Chondrocyte (in vitro differentiated cells): Measurements from ENCODE around the gene PRKCA. TPM values are rescaled to one million over a fixed set of nuclear protein-coding genes. Genes with fewer than 3 reads are reported as not detected.

Source experiments
- DNase-seq: peaks from one replicate; pipeline ENCODE4 v3.0.0; 2021; ENCODE audit warnings: mixed read lengths, low spot score
- H3K27ac Mint-ChIP-seq: one replicate; pipeline ENCODE4 v1.8.0; 2021; ENCODE audit warnings: mild to moderate bottlenecking, moderate library complexity, mixed read lengths; ENCODE audit not compliant: unreplicated experiment
- H3K27me3 Mint-ChIP-seq: 2 replicates; pipeline ENCODE4 v1.8.0; 2021; ENCODE audit warnings: low read depth, mixed read lengths
- H3K36me3 Mint-ChIP-seq: 2 replicates; pipeline ENCODE4 v1.8.0; 2021; ENCODE audit warnings: low read depth, mixed read lengths
- H3K4me1 Mint-ChIP-seq: 2 replicates; pipeline ENCODE4 v1.8.0; 2021; ENCODE audit warnings: low read depth, mild to moderate bottlenecking, mixed read lengths
- H3K4me3 Mint-ChIP-seq: one replicate; pipeline ENCODE4 v1.8.0; 2021; ENCODE audit warnings: mild to moderate bottlenecking, moderate library complexity, mixed read lengths; ENCODE audit not compliant: unreplicated experiment
- H3K9me3 Mint-ChIP-seq: 2 replicates; pipeline ENCODE4 v1.8.0; 2021; ENCODE audit warnings: low read depth, mixed read lengths
- total RNA-seq: library from RNA; stranded (reverse); gene quantifications from 3 replicates; pipeline ENCODE4 v1.2.1, GENCODE V29; 2021
- TF ChIP-seq, protein P1 (sequence below): fragments of 200-600 bp; sonication (generic); IDR thresholded peaks from 2 replicates; pipeline ENCODE4 v1.5.0; 2021; ENCODE audit warnings: antibody characterized with exemption, mild to moderate bottlenecking, moderate library complexity

The PRKCA gene
- total RNA-seq, 1 donor from 2014 or later: 51.5 TPM

DNA sequence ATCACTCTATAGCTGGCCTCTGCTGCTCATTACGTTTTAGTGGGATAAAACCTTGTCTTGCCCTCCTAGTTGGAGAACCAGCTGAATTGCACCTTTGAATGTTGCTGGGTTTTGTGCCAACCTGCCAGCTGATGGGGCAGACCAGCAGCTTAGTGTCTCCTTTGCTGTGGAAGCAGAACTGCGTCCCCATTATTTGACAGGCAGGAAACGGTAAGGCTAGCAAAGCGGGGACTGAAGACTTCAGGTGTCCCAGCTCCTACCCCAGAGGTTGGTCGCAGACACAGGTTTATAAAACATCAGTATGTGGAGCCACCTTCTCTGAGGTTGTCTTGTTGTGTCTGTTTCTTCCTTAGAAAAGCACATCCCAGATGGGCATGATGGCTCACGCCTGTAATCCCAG, 158.1 kb downstream of the PRKCA start:
- Mint-ChIP-seq H3K9me3 (no peaks in the 10 kb centered on the region), H3K4me1 (peaks cover 56% of the 10 kb centered on the region), H3K27ac (peak overlapping the region; percentile 95), H3K36me3 (peaks cover 4% of the 10 kb centered on the region), H3K4me3 (no peak overlapping the region), H3K27me3 (no peaks in the 10 kb centered on the region)
- no peak for DNase-seq
- TF ChIP-seq, protein P1, sequence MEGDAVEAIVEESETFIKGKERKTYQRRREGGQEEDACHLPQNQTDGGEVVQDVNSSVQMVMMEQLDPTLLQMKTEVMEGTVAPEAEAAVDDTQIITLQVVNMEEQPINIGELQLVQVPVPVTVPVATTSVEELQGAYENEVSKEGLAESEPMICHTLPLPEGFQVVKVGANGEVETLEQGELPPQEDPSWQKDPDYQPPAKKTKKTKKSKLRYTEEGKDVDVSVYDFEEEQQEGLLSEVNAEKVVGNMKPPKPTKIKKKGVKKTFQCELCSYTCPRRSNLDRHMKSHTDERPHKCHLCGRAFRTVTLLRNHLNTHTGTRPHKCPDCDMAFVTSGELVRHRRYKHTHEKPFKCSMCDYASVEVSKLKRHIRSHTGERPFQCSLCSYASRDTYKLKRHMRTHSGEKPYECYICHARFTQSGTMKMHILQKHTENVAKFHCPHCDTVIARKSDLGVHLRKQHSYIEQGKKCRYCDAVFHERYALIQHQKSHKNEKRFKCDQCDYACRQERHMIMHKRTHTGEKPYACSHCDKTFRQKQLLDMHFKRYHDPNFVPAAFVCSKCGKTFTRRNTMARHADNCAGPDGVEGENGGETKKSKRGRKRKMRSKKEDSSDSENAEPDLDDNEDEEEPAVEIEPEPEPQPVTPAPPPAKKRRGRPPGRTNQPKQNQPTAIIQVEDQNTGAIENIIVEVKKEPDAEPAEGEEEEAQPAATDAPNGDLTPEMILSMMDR: no peak

DNA sequence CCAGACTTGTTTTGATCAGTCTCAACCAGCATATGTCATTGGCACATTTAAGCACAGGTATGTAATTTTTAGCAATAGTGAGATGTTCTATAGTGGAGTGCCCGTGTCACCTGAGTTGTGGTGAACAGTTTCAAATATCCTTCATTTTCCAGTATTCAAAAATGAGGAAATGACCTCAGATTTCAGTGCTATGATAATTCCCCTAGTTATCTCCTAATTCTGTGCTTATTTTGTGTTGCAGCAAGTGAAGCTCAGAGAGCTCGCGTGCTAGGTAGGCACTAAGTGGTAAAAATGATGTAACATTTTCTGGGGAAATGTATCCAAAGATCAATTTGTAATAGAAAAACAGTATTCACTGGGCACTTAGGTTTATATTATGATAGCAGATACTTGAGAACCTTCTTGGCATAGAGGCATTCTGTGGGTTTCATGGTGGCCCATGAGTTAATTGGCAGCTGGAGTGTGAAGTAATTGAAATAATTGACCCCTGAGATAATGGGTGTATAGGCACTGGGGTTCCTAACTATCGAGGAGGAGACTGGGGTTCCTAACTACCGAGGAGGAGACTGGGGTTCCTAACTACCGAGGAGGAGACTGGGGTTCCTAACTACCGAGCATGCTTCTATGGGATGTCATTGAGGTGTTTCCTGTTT, 159.1 kb downstream of the PRKCA start:
- TF ChIP-seq, protein P1: no peak
- DNase-seq: no peak
- Mint-ChIP-seq H3K4me3 (no peak overlapping the region), H3K27me3 (no peaks in the 10 kb centered on the region), H3K4me1 (peaks cover 65% of the 10 kb centered on the region), H3K36me3 (no peaks in the 10 kb centered on the region), H3K27ac (peak overlapping the region; percentile 95), H3K9me3 (no peaks in the 10 kb centered on the region)

DNA sequence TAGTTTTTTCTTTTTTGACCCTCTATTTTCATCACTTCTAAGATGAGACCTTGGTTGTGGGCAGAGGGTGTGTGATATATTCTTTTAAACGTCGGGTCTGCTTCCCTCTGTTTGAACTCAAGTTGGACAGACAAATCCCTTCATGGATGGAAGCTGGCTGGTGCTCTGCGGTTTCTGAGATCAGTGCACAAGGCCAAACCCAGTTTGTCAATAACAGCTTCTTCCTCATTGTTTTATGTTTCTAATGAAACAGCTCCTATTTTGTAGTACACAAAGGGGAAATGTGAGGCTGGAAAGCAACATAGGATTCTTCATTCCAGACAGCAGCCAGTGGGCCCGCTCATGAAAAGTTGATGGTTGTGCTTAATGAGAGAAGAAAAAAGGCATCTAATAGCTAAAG, 159.6 kb downstream of the PRKCA start:
- DNase-seq: no peak
- no peaks in the 10 kb centered on the region for H3K27me3 Mint-ChIP-seq
- no peak overlapping the region for H3K4me3 Mint-ChIP-seq
- no peaks in the 10 kb centered on the region for H3K36me3 Mint-ChIP-seq
- TF ChIP-seq, protein P1: no peak
- H3K9me3 Mint-ChIP-seq: no peaks in the 10 kb centered on the region
- H3K4me1 Mint-ChIP-seq: peaks cover 71% of the 10 kb centered on the region
- H3K27ac Mint-ChIP-seq: peak overlapping the region; percentile 95

DNA sequence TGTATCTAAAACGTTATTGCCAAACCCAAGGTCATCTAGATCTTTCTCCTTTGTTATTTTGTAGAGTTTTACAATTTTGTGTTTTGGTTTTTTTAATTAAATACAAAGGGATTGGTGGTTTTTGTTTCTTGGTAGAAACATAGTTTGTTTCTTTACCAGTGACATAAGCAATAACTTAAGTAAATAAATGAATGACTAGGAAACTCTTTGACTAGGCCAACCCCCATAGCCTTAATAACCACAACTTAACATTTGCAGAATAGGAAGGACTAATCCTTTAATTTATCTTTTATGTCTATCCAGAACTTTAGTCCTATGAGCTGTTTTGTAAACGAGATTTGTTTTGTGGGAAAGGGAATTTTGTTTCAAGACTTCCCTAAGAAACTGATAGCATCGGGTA, 162.5 kb downstream of the PRKCA start:
- H3K27me3 Mint-ChIP-seq: no peaks in the 10 kb centered on the region
- H3K4me3 Mint-ChIP-seq: no peak overlapping the region
- TF ChIP-seq, protein P1: no peak
- H3K4me1 Mint-ChIP-seq: peaks cover 86% of the 10 kb centered on the region
- H3K36me3 Mint-ChIP-seq: no peaks in the 10 kb centered on the region
- no peak overlapping the region for H3K27ac Mint-ChIP-seq
- no peak for DNase-seq
- no peaks in the 10 kb centered on the region for H3K9me3 Mint-ChIP-seq

DNA sequence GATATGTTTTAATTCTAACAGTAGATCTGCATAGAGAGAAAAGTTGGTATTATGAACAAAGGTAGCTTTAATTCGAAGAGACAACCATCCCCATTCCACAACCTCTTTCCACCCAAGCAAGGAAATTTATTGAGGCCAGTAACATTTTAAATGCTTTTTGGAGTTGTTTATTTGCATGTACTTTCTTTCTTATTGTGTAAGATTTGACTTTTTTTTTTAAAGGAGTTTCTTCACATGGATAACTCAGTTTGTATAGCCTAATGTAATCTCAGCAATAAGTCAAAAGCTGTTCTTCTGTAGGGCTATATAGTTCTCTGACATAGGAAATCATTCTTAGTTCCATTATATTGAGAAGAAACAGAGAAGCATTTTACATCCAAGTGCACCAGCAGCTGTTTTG, 163.3 kb downstream of the PRKCA start:
- TF ChIP-seq, protein P1: no peak
- Mint-ChIP-seq H3K9me3 (no peaks in the 10 kb centered on the region), H3K4me1 (peaks cover 82% of the 10 kb centered on the region), H3K4me3 (no peak overlapping the region), H3K27me3 (no peaks in the 10 kb centered on the region), H3K27ac (peak overlapping the region; percentile 87), H3K36me3 (no peaks in the 10 kb centered on the region)
- no peak for DNase-seq
